Measurements from ENCODE around the gene RNF112.

- TF ChIP-seq CTCF (conservative IDR thresholded peaks at IDR 0.05; ENCODE audit: low read depth, low read length) (no peak), EZH2 (IDR thresholded peaks at IDR 0.05; ENCODE audit: low read length, unreplicated experiment) (no peak)
Measured at GRCh38 chr17:19408346-19408710, 2.7 kb upstream of the RNF112 start.
